Urothelium cell line (cell line): ENCODE measurements around the gene CEP41.
"Not testable (repeated sequence)": the region's sequence is repeated elsewhere in the genome, so short reads cannot be mapped to it uniquely, and the experiment has no call there.

Experiments
- DNase-seq: peaks from one replicate; pipeline ENCODE4 v3.0.0; 2011; ENCODE audit warnings: low spot score, mixed read lengths
- FAIRE-seq: peaks from 2 replicates; lab custom pipeline; 2011; peaks lifted over from hg19 to GRCh38; lab: Jason Lieb, UNC

The CEP41 gene

GRCh38 chr7:130393841-130394411, 46.9 kb downstream of the CEP41 start:
- no peak for FAIRE-seq
- DNase-seq, result no peak

- DNase-seq (no peak), FAIRE-seq (no peak)
Observed at GRCh38 chr7:130393101-130393561, 47.7 kb downstream of the CEP41 start.

GRCh38 chr7:130390486-130390885, 50.3 kb downstream of the CEP41 start:
- DNase-seq (no peak), FAIRE-seq (no peak)

GRCh38 chr7:130388671-130389070, 52.1 kb downstream of the CEP41 start:
- FAIRE-seq (no peak), DNase-seq (no peak)

GRCh38 chr7:130387628-130388403, 53.0 kb downstream of the CEP41 start:
- no peak for FAIRE-seq

GRCh38 chr7:130387306-130387627, 53.5 kb downstream of the CEP41 start:
- DNase-seq (no peak), FAIRE-seq (no peak)

More at GRCh38 chr7:130387628-130388403, 53.0 kb downstream of the CEP41 start:
- no peak for DNase-seq

GRCh38 chr7:130386876-130387275, 53.9 kb downstream of the CEP41 start:
- FAIRE-seq, result no peak

GRCh38 chr7:130385600-130386066, 55.2 kb downstream of the CEP41 start:
- DNase-seq (no peak), FAIRE-seq (no peak)

More at GRCh38 chr7:130386876-130387275, 53.9 kb downstream of the CEP41 start:
- DNase-seq, result no peak

- DNase-seq, result no peak
- no peak for FAIRE-seq
Observed at GRCh38 chr7:130384841-130385599, 55.8 kb downstream of the CEP41 start.

- FAIRE-seq (no peak), DNase-seq (no peak)
Observed at GRCh38 chr7:130384371-130384801, 56.4 kb downstream of the CEP41 start.

- no peak for DNase-seq
- no peak for FAIRE-seq
Observed at GRCh38 chr7:130383187-130383980, 57.4 kb downstream of the CEP41 start.

- DNase-seq (no peak), FAIRE-seq (no peak)
Observed at GRCh38 chr7:130381468-130382312, 59.1 kb downstream of the CEP41 start.

- FAIRE-seq (no peak), DNase-seq (no peak)
Observed at GRCh38 chr7:130380861-130381455, 59.9 kb downstream of the CEP41 start.

- no peak for FAIRE-seq
- DNase-seq, result no peak
Observed at GRCh38 chr7:130379921-130380860, 60.6 kb downstream of the CEP41 start, which contains the start of gene CPA1. CPA1 (plus strand) TSS chr7:130380494; CDS start chr7:130380521, 27 bp downstream.

GRCh38 chr7:130379532-130379920, 61.3 kb downstream of the CEP41 start:
- no peak for FAIRE-seq
- no peak for DNase-seq

- FAIRE-seq (no peak), DNase-seq (no peak)
Observed at GRCh38 chr7:130379019-130379418, 61.8 kb downstream of the CEP41 start.

- FAIRE-seq (no peak), DNase-seq (no peak)
Observed at GRCh38 chr7:130377178-130377577, 63.6 kb downstream of the CEP41 start.

GRCh38 chr7:130376461-130376860, 64.4 kb downstream of the CEP41 start:
- not testable (repeated sequence) for DNase-seq, FAIRE-seq
